OCI-LY7 (cell line): ENCODE measurements around the gene N4BP2.

Source experiments
- CTCF ChIP-seq: fragments of 200-600 bp; sonication (generic); conservative IDR thresholded peaks from 2 replicates; pipeline ENCODE4 v1.5.1; 2014; ENCODE audit warnings: mild to moderate bottlenecking, antibody characterized with exemption, low read length, moderate library complexity, mixed read lengths
- EZH2phosphoT487 ChIP-seq: fragments of 200-600 bp; sonication (generic); IDR thresholded peaks from 2 replicates; pipeline ENCODE4 v1.6.1; 2018; ENCODE audit warnings: low read depth, borderline replicate concordance, mild to moderate bottlenecking, mixed run types, antibody characterized with exemption, low read length, moderate library complexity, mixed read lengths

GRCh38 chr4:40134206-40134917 is 77.7 kb downstream of the N4BP2 start:
- TF ChIP-seq EZH2phosphoT487 (no peak), CTCF (no peak)
